PC-3 (cell line): ENCODE results near the gene IFNA7.

ENCODE experiments used
- CTCF ChIP-seq: fragments of 300-600 bp; sonication (generic); conservative IDR thresholded peaks from 2 replicates; pipeline ENCODE4 v1.5.1; 2017; ENCODE audit warnings: antibody characterized with exemption, low read depth, mild to moderate bottlenecking, low read length
- EZH2 ChIP-seq: fragments of 300-600 bp; sonication (generic); IDR thresholded peaks from one replicate; pipeline ENCODE4 v1.6.1; 2017; ENCODE audit warnings: antibody characterized with exemption, mild to moderate bottlenecking, low read length; ENCODE audit not compliant: unreplicated experiment
- EZH2phosphoT487 ChIP-seq: fragments of 300-600 bp; sonication (generic); IDR thresholded peaks from 2 replicates; pipeline ENCODE4 v1.6.1; 2018; ENCODE audit warnings: mild to moderate bottlenecking, antibody characterized with exemption, low read length, borderline replicate concordance

- TF ChIP-seq EZH2phosphoT487 = no peak
- TF ChIP-seq CTCF = no peak
- no peak for TF ChIP-seq EZH2
These were observed 26.1 kb upstream of the IFNA7 start, which contains the start of gene IFNA17 for GRCh38 chr9:21228122-21228521.
